ENCODE measurements around the gene CYB5R4. TPM values are rescaled to one million over a fixed set of nuclear protein-coding genes. Genes with fewer than 3 reads are reported as not detected.

The CYB5R4 gene
- total RNA-seq, 4 donors from 2014 or later, result 9.7 to 15.4 (median 10.5) TPM

- no peak for TF ChIP-seq EP300 (IDR thresholded peaks at IDR 0.05)
- TF ChIP-seq, protein P1, sequence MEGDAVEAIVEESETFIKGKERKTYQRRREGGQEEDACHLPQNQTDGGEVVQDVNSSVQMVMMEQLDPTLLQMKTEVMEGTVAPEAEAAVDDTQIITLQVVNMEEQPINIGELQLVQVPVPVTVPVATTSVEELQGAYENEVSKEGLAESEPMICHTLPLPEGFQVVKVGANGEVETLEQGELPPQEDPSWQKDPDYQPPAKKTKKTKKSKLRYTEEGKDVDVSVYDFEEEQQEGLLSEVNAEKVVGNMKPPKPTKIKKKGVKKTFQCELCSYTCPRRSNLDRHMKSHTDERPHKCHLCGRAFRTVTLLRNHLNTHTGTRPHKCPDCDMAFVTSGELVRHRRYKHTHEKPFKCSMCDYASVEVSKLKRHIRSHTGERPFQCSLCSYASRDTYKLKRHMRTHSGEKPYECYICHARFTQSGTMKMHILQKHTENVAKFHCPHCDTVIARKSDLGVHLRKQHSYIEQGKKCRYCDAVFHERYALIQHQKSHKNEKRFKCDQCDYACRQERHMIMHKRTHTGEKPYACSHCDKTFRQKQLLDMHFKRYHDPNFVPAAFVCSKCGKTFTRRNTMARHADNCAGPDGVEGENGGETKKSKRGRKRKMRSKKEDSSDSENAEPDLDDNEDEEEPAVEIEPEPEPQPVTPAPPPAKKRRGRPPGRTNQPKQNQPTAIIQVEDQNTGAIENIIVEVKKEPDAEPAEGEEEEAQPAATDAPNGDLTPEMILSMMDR (IDR thresholded peaks at IDR 0.05), result no peak
- Histone ChIP-seq H3K4me1 (no peaks in the 10 kb centered on the region), H3K9me3 (no peaks in the 10 kb centered on the region), H3K36me3 (no peaks in the 10 kb centered on the region), H3K4me3 (no peak overlapping the region), H3K27ac (replicated peaks in 1 of 4) (no peak overlapping the region), H3K27me3 (no peaks in the 10 kb centered on the region)
- intact Hi-C loops (cut with DNase I), result no loop called here
- DNase-seq (ENCODE audit: extremely low spot score), result no peak
Measured at GRCh38 chr6:83998021-83998584, 138.6 kb downstream of the CYB5R4 start.

GRCh38 chr6:84001119-84001518, 141.6 kb downstream of the CYB5R4 start:
- 83% methylated on average over 3 of the region's 3 CpGs for WGBS
- intact Hi-C loops (cut with DNase I), result no loop called here
- no peak overlapping the region for H3K4me3 ChIP-seq

DNA sequence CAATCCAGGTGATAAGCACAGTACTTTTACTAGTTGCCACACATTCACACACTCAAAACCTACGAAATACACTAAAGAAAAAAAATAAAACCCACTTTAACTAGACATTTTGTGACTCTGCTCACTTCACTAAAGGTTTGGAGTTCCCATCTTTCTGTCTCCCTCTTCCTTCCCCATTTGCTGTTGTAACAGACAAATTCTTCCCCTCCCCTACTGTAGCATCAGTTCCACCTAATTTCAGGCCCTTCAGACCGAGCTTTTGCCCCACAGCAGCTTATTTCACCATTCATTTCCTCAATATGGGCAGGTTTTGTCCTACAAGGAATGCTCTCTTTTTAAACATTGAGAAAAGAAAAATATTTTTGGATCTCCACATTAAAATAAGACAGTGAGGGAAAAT, 142.7 kb downstream of the CYB5R4 start:
- Histone ChIP-seq H3K27me3 (no peaks in the 10 kb centered on the region), H3K27ac (replicated peaks in 1 of 4) (no peak overlapping the region), H3K36me3 (no peaks in the 10 kb centered on the region), H3K9me3 (no peaks in the 10 kb centered on the region), H3K4me3 (no peak overlapping the region), H3K4me1 (no peaks in the 10 kb centered on the region)
- TF ChIP-seq, protein P1 (IDR thresholded peaks at IDR 0.05), result no peak
- intact Hi-C loops (cut with DNase I), result no loop called here
- DNase-seq (ENCODE audit: extremely low spot score), result no peak
- 62% methylated on average over 2 of the region's 2 CpGs for WGBS

More at GRCh38 chr6:84001119-84001518, 141.6 kb downstream of the CYB5R4 start:
- H3K9me3 ChIP-seq, result no peaks in the 10 kb centered on the region
- no peaks in the 10 kb centered on the region for H3K27me3 ChIP-seq
- no peak overlapping the region for H3K27ac ChIP-seq (replicated peaks in 1 of 4)
- no peak for DNase-seq (ENCODE audit: extremely low spot score)
- TF ChIP-seq, protein P1 (IDR thresholded peaks at IDR 0.05), result no peak
- no peak for TF ChIP-seq POLR2A (IDR thresholded peaks at IDR 0.05; ENCODE audit: low read depth)
- TF ChIP-seq POLR2AphosphoS5 (IDR thresholded peaks at IDR 0.05), result no peak
- no peak for TF ChIP-seq EP300 (IDR thresholded peaks at IDR 0.05)
- H3K36me3 ChIP-seq, result no peaks in the 10 kb centered on the region
- no peaks in the 10 kb centered on the region for H3K4me1 ChIP-seq

DNA sequence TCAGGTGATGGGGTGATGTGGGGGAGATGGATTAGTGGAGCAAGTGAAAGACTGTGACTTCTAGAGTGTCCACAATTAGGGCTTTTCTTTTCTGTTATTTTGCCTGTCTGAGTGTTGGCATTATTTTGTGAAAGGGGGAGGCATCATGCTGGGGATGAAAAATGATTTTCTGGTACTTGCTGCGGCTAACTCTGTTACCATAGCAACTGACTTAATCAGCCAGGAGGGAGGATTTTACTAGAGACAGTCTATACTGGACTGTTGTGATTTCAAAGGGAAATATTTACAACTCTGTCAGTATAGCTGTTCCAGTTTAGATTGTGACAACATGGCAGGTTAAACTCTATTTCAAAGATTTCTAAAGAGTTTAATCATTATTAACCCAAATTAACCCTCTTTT, 143.6 kb downstream of the CYB5R4 start:
- TF ChIP-seq POLR2AphosphoS5 (IDR thresholded peaks at IDR 0.05) (no peak), POLR2A (IDR thresholded peaks at IDR 0.05; ENCODE audit: low read depth) (no peak), EP300 (IDR thresholded peaks at IDR 0.05) (no peak)
- TF ChIP-seq, protein P1 (IDR thresholded peaks at IDR 0.05), result no peak
- 30% methylated on average over 1 of the region's 1 CpG for WGBS
- H3K9me3 ChIP-seq, result no peaks in the 10 kb centered on the region

DNA sequence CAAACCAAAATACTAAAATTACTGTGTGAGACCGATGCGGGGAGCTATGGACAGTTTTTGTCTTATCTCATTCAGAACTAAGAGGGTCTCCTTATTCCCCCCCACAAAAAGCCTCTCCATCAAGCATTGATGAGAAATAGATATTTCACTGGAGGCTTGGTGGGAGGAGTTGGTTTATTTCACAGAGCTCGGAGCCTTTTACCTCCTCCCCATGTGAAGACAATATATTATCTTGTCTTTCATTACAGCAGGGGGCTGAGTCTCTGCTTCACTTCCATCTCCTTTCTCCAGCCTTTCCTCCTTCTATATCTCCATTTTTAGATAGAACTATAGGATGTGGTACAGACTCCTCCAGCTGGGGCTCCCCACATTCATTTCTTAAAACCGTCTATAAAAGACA, 144.2 kb downstream of the CYB5R4 start:
- H3K9me3 ChIP-seq, result no peaks in the 10 kb centered on the region
- H3K27me3 ChIP-seq, result no peaks in the 10 kb centered on the region
- WGBS, result 77% methylated on average over 4 of the region's 4 CpGs
- intact Hi-C loops (cut with DNase I), result no loop called here
- no peak for TF ChIP-seq EP300 (IDR thresholded peaks at IDR 0.05)
- no peak for TF ChIP-seq POLR2AphosphoS5 (IDR thresholded peaks at IDR 0.05)
- TF ChIP-seq, protein P1 (IDR thresholded peaks at IDR 0.05), result no peak
- no peak for TF ChIP-seq POLR2A (IDR thresholded peaks at IDR 0.05; ENCODE audit: low read depth)
- H3K36me3 ChIP-seq, result no peaks in the 10 kb centered on the region
- no peaks in the 10 kb centered on the region for H3K4me1 ChIP-seq
- H3K4me3 ChIP-seq, result no peak overlapping the region
- DNase-seq (ENCODE audit: extremely low spot score), result no peak
- no peak overlapping the region for H3K27ac ChIP-seq (replicated peaks in 1 of 4)

More for the DNA sequence above, 143.6 kb downstream of the CYB5R4 start:
- no peak for DNase-seq (ENCODE audit: extremely low spot score)
- H3K4me3 ChIP-seq, result no peak overlapping the region
- H3K27ac ChIP-seq (replicated peaks in 1 of 4), result no peak overlapping the region
- no peaks in the 10 kb centered on the region for H3K36me3 ChIP-seq
- no peaks in the 10 kb centered on the region for H3K27me3 ChIP-seq
- no peaks in the 10 kb centered on the region for H3K4me1 ChIP-seq
- intact Hi-C loops (cut with DNase I), result no loop called here

Data from esophagus muscularis mucosa (tissue), 4 donors.